ENCODE measurements around the gene TM4SF1. TPM values are rescaled to one million over a fixed set of nuclear protein-coding genes. Genes with fewer than 3 reads are reported as not detected.

Gene TM4SF1
- total and polyA plus RNA-seq, 2 donors (not counting 3 experiments of a cell fraction or from before 2014, with no cell fraction given) = 559 to 1,407 TPM

- Histone ChIP-seq H2AFZ (ENCODE audit: low read depth, low read length) (no peak overlapping the region), H3K9me3 (replicated peaks; ENCODE audit: control insufficient read depth, insufficient read depth, low read length) (no peaks in the 10 kb centered on the region), H3K36me3 (ENCODE audit: control insufficient read depth in 2 of 2, extremely low read depth in 1 of 2, insufficient read depth in 2 of 2, low read length in 2 of 2) (peaks cover 15 to 29% of the 10 kb centered on the region in 2 experiments), H3K27ac (ENCODE audit: insufficient read depth, low read depth, low read length) (no peak overlapping the region), H3K4me2 (ENCODE audit: insufficient read depth, low read length) (no peak overlapping the region), H3K79me2 (ENCODE audit: control insufficient read depth, insufficient read depth, low read length) (no peaks in the 10 kb centered on the region), H3K4me3 (replicated peaks in 1 of 3; ENCODE audit: insufficient read depth in 1 of 3, low read depth in 1 of 3, low read length in 3 of 3) (no peak overlapping the region), H3K27me3 (ENCODE audit: control insufficient read depth in 2 of 2, insufficient read depth in 2 of 2, low read length in 2 of 2) (no peaks in the 10 kb centered on the region), H3K4me1 (ENCODE audit: control insufficient read depth, extremely low read depth, insufficient read depth, low read length) (peaks cover 19% of the 10 kb centered on the region), H3K9me1 (replicated peaks; ENCODE audit: control insufficient read depth, extremely low read depth, insufficient read depth, low read length) (no peaks in the 10 kb centered on the region), H3K9ac (replicated peaks; ENCODE audit: extremely low read depth, insufficient read depth, low read length) (no peak overlapping the region), H4K20me1 (replicated peaks; ENCODE audit: control insufficient read depth, extremely low read depth, insufficient read depth, low read length) (no peaks in the 10 kb centered on the region)
- dilution Hi-C loops (cut with MboI; ENCODE audit: extremely low pct_ligation_motif_present, low sequenced_read_pairs) (no loop called here), intact Hi-C loops (cut with micrococcal nuclease) (no loop called here)
- POLR2A ChIA-PET = no interaction called here
- DNase-seq (ENCODE audit: low read depth, low spot score) = no peak
- no peak for FAIRE-seq
- no TSS peak for BruUV-seq (replicated peaks)
- TF ChIP-seq JUN (IDR thresholded peaks at IDR 0.05; ENCODE audit: borderline replicate concordance, insufficient read depth, insufficient read length, low read depth) = no peak
- no peak for TF ChIP-seq GATA2 (IDR thresholded peaks at IDR 0.05; ENCODE audit: insufficient read depth, insufficient read length, low read depth, low read length)
- no peak for TF ChIP-seq MYC (IDR thresholded peaks at IDR 0.05; ENCODE audit: low read depth, low read length)
- CTCF ChIA-PET = interaction anchor here (0.8 to 1.3 kb wide), 4 partner anchors 8 to 205 kb away, joined by 3 to 5 read pairs (median 4); partner anchors contain the start of gene TM4SF18
Observed at GRCh38 chr3:149325581-149325980, 51.9 kb downstream of the TM4SF1 start.

- Histone ChIP-seq H4K20me1 (replicated peaks; ENCODE audit: control insufficient read depth, extremely low read depth, insufficient read depth, low read length) (no peaks in the 10 kb centered on the region), H3K27ac (ENCODE audit: insufficient read depth, low read depth, low read length) (no peak overlapping the region), H3K4me1 (ENCODE audit: control insufficient read depth, extremely low read depth, insufficient read depth, low read length) (peaks cover 11% of the 10 kb centered on the region), H3K9me3 (replicated peaks; ENCODE audit: control insufficient read depth, insufficient read depth, low read length) (no peaks in the 10 kb centered on the region), H3K9me1 (replicated peaks; ENCODE audit: control insufficient read depth, extremely low read depth, insufficient read depth, low read length) (no peaks in the 10 kb centered on the region), H3K36me3 (ENCODE audit: control insufficient read depth in 2 of 2, extremely low read depth in 1 of 2, insufficient read depth in 2 of 2, low read length in 2 of 2) (peaks cover 15 to 29% of the 10 kb centered on the region in 2 experiments), H2AFZ (ENCODE audit: low read depth, low read length) (no peak overlapping the region), H3K27me3 (ENCODE audit: control insufficient read depth in 2 of 2, insufficient read depth in 2 of 2, low read length in 2 of 2) (no peaks in the 10 kb centered on the region), H3K79me2 (ENCODE audit: control insufficient read depth, insufficient read depth, low read length) (no peaks in the 10 kb centered on the region), H3K4me2 (ENCODE audit: insufficient read depth, low read length) (no peak overlapping the region), H3K9ac (replicated peaks; ENCODE audit: extremely low read depth, insufficient read depth, low read length) (no peak overlapping the region), H3K4me3 (replicated peaks in 1 of 3; ENCODE audit: insufficient read depth in 1 of 3, low read depth in 1 of 3, low read length in 3 of 3) (no peak overlapping the region)
- intact Hi-C loops (cut with micrococcal nuclease) = no loop called here
- dilution Hi-C loops (cut with MboI; ENCODE audit: extremely low pct_ligation_motif_present, low sequenced_read_pairs) = no loop called here
- ChIA-PET CTCF (interaction anchor here (0.9 to 1.4 kb wide), 4 partner anchors 9 to 484 kb away, joined by 3 to 5 read pairs (median 4); partner anchors contain the start of gene TM4SF18), POLR2A (no interaction called here)
- FAIRE-seq = no peak
- no peak for DNase-seq (ENCODE audit: low read depth, low spot score)
- TF ChIP-seq POLR2A (IDR thresholded peaks at IDR 0.05; ENCODE audit: low read depth, low read length) (no peak), FOS (IDR thresholded peaks at IDR 0.05; ENCODE audit: borderline replicate concordance, insufficient read depth, low read length) (no peak), EZH2 (IDR thresholded peaks at IDR 0.05; ENCODE audit: borderline replicate concordance, low read depth, low read length, severe bottlenecking) (no peak), MYC (IDR thresholded peaks at IDR 0.05; ENCODE audit: low read depth, low read length) (no peak), GATA2 (IDR thresholded peaks at IDR 0.05; ENCODE audit: insufficient read depth, insufficient read length, low read depth, low read length) (no peak), MAX (IDR thresholded peaks at IDR 0.05; ENCODE audit: insufficient read depth, insufficient read length) (no peak), JUN (IDR thresholded peaks at IDR 0.05; ENCODE audit: borderline replicate concordance, insufficient read depth, insufficient read length, low read depth) (no peak), CTCF (IDR thresholded peaks at IDR 0.05; ENCODE audit: extremely low read depth in 1 of 2, insufficient read depth in 1 of 2, low read depth in 1 of 2, low read length in 2 of 2) (no peak)
- BruUV-seq (replicated peaks) = no TSS peak
Observed at GRCh38 chr3:149324332-149324731, 53.1 kb downstream of the TM4SF1 start.

All from endothelial cell of umbilical vein (primary cell).